GM18867 (cell line): Measurements from ENCODE around the gene PABPN1L.

Experiments used
- ATAC-seq: cut with Tn5 transposase; IDR thresholded peaks from one replicate; pipeline ENCODE4 v1.9.1; 2021; ENCODE audit warnings: mild to moderate bottlenecking, moderate library complexity; ENCODE audit not compliant: unreplicated experiment

Gene PABPN1L

GRCh38 chr16:88866151-88866920 lies at the start of gene PABPN1L:
Gene PABPN1L (minus strand): TSS chr16:88866660. CDS start chr16:88866606, 54 bp downstream.
- ATAC-seq, result no peak

- no peak for ATAC-seq
These were observed 49.3 kb upstream of the PABPN1L start for GRCh38 chr16:88915639-88916327.

DNA sequence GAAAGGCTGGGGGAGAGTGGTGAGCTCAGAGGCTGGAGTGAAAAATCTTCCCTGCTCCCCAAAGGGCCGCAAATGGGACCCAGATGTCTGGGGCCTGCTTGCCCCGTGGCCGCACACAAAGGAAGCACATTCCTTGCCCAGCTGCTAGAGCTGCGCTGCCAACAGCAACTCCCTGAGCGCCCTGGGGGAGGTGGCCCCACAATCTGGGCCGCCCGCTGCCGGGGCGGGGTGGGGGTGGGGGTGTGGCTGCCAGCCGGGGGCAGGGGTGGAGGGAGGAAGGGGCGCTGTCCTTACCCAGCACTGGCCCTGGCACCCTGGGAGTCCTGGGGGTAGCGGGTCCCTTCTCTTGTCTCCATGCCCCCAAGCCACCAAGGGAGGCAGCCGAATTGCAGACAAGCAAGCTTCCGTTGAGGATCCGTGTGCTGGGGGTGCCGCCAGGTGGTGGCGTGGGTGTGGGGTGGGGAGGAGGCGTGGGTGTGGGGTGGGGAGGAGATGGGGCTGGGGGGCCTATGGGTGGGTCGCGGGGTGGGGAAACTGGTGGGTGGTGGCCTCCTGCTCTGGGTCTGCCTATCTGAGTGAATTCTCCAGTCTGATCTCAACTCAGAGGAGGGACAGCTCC lies 48.4 kb upstream of the PABPN1L start:
- no peak for ATAC-seq

GRCh38 chr16:88913870-88914269 lies 47.4 kb upstream of the PABPN1L start:
- ATAC-seq, result no peak

DNA sequence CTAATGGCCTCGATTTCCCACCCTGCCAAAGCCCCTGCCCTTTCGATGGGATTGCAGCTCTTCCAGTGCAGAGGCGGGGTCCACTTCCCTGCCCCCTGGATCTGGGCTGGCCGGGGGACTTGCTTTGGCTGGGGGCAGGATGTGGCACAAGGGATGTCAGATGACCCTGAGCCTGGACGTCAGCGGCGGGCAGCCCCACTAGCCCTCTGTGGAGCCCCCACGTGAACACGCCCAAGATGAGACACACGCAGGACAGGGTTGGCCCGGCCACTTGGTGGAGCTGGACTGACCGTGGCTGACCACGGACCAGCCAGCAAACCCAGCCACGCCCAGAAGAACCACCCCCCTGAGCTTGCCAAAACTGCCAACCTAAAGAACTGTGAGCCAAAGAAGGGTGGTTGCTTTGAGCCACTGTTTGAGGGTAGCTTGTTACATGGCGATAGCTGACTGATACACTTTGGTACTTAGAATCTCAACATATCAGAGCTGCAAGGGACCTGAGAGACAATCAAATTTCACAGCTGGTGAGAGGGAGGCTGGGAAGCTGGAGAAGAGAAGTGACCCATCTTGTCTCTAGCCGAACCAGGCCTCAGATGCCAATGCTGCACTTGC lies 46.6 kb upstream of the PABPN1L start:
- no peak for ATAC-seq

DNA sequence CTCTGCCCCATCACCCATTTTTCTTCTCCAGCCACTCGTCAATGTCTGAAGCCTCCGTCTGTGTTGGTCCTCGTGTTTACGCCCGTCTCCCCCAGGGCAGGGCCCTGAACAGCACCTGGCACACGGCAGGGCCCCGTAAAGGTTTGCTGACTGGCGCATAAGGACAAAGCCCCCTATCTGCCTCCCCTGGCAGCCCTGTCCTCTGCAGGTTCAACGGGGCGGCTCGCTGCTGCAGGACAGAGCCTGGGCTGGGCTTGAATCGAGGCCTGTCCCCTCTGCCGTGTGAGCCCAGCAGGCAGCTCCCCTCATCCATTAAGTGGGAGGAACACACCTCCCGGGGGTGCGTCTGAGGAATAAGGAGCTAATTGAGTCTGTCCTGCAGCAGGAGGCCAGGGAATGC lies 46.1 kb upstream of the PABPN1L start:
- no peak for ATAC-seq

DNA sequence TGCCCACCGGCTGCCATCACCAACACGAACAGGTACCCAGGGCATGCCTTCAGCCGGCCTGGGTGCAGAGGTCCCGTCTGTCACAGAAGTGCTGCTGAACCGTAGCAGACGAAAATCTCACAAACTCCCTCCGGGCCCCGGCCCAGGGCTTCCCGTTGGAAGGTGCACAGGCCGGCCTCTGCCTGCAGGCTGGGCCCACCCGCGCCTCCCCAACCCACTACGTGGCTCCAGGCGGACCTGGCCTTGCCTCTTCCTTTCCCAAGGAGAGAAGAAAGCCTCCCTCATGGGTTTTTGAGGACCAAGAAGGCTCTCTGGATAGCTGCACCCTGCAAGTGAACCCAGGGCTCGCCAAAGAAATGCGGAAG lies 45.5 kb upstream of the PABPN1L start:
- no peak for ATAC-seq

DNA sequence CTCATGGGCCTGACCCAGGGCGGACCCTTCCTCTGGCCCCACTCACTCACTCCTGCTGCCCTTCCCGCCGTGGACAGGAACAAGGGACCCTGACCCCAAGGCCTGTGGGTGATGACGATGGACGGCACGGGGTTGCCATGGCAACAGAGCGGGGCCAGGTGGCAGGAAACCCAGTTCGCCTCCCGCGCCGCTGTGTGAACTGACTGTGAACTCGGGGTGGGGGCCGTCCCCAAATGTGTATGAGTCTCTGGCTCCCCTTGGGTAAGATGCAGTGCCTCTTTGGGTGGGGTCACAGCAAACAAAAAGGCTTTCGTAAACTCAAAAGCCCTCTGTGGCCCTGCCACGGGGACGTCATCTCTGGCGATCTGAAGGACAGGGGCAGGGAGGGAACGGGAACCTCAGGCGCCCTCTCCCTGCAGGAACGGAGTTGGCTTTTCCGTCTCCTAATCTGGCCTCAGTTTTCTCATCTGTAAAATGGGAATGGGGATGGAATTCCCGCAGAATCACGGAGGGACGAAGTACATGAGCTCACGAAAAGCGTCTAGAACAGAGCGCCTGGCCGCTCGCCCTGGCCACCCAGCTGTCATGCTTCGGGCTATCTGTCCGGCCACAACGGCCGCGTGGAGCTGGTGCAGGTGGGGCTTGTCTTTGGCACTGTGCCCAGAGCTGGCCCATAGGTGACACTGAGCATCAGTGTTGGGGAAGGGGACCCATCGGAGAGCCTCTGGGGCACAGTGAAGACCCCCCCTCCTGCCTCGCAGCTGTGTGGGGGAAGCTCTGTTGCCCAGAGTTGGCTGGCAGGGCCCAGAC lies 44.9 kb upstream of the PABPN1L start:
- ATAC-seq, result no peak

GRCh38 chr16:88910284-88911135 lies 44.0 kb upstream of the PABPN1L start:
- ATAC-seq, result no peak

- no peak for ATAC-seq
These were observed 43.2 kb upstream of the PABPN1L start for GRCh38 chr16:88909431-88910210.

- no peak for ATAC-seq
These were observed 41.8 kb upstream of the PABPN1L start for GRCh38 chr16:88908307-88908706.

DNA sequence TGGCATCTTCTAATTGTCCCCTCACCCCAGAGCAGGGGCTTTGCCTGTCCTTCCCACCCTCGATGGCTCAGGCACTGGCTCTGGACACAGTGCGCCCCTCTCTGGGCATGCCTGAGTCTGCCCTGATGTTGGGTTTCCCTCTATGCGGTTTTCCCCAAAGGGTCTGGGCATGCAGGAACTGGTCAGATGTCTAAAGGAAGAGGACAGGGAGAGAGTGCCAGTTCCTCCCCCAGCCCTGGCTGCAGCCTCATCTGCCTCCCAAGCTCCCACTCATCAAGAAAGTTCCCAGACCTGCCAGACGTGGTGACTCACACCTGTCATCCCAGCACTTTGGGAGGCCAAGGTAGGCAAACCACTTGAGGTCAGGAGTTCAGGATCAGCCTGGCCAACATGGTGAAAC lies 41.3 kb upstream of the PABPN1L start:
- ATAC-seq, result no peak

- ATAC-seq, result no peak
These were observed 40.2 kb upstream of the PABPN1L start for GRCh38 chr16:88906535-88907105.

DNA sequence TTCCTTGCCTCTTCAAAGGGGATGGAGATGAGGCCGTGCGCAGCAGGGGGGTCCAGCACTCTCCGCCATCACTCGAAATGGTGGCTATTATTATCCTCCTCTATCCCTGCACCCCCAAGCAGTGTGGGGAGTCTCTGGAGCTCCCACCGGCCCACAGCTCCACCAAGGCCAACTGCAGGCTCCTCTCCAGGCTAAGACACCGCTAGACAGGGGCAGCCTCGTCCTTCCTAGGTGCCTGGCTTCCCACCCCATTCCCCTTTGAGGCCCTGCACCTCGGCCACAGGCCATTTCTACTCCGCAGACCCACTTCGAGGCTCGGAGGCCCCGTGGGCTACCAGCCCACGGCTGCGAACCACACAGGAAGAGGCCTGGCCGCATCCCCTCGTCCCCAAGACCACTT lies 39.6 kb upstream of the PABPN1L start:
- ATAC-seq, result no peak

DNA sequence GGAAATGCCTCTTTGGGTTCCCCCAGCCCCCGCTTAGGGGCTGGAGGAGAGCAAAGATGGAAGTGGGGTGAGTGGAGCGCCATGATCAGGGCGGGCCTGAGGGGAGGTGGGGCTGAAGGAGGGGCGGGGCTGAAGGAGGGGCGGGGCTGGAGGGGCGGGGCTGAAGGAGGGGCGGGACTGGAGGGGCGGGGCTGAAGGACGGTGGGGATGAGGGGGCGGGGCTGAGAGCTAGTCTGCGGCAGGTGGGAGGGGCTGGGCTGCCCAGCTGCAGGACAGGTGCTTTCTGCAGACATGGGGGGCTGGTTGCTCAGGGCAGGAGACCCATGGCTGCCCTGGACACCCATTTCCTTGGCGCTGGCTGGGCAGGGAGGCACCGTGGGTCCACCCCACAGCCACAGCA lies 39.1 kb upstream of the PABPN1L start:
- ATAC-seq, result no peak

GRCh38 chr16:88904676-88905365 lies 38.4 kb upstream of the PABPN1L start:
- ATAC-seq, result no peak

DNA sequence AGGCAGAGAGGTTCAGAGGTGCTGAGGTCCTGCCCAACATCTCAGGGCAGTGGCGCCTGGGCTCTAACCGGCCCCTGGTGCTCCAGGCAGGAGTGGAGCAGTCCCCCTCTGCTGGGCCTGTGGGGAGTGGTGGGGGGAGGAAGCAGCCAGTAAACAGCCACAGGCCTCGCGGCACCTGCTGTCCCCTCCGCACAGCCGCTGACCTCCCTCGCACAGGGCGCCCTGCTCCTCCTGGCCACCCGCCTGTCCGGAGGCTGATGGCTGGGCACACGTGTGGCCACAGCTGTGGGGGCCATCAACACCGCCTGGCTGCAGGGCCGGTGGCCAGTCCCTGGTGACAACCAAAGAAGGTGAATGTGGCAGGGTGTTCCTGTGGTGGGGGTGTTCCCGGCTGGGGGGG lies 36.8 kb upstream of the PABPN1L start:
- no peak for ATAC-seq

- ATAC-seq, result no peak
These were observed 36.3 kb upstream of the PABPN1L start for GRCh38 chr16:88902744-88903143.
